Loucy (cell line): Measurements from ENCODE around the gene STK36.

ENCODE experiments used
- H2AFZ ChIP-seq: fragments of 200-600 bp; sonication (generic); 2 replicates; pipeline ENCODE4 v1.6.0; 2016; ENCODE audit warnings: antibody characterized with exemption, mild to moderate bottlenecking, low read length, moderate library complexity
- H3F3A ChIP-seq: fragments of 200-600 bp; 2 replicates; pipeline ENCODE4 v1.6.0; 2016; ENCODE audit warnings: antibody characterized with exemption, low read depth, mild to moderate bottlenecking
- H3K27me3 ChIP-seq: fragments of 200-600 bp; sonication (generic); 2 replicates; pipeline ENCODE4 v1.6.1; 2014; ENCODE audit warnings: low read length, mild to moderate bottlenecking; ENCODE audit not compliant: insufficient read depth, poor library complexity, severe bottlenecking
- H3K36me3 ChIP-seq: fragments of 200-600 bp; sonication (generic); 2 replicates; pipeline ENCODE4 v1.6.1; 2016; ENCODE audit warnings: low read length; ENCODE audit not compliant: insufficient read depth
- H3K4me1 ChIP-seq: fragments of 200-600 bp; sonication (generic); 2 replicates; pipeline ENCODE4 v1.5.1; 2014; ENCODE audit warnings: low read length, mild to moderate bottlenecking; ENCODE audit not compliant: insufficient read depth, poor library complexity, severe bottlenecking
- H3K4me2 ChIP-seq: fragments of 200-600 bp; sonication (generic); 2 replicates; pipeline ENCODE4 v1.6.0; 2014; ENCODE audit warnings: antibody characterized with exemption, low read length, low read depth, mild to moderate bottlenecking; ENCODE audit not compliant: poor library complexity, severe bottlenecking
- H3K4me3 ChIP-seq: fragments of 200-600 bp; sonication (generic); 2 replicates; pipeline ENCODE4 v1.5.1; 2014; ENCODE audit warnings: low read length, mild to moderate bottlenecking, mixed read lengths; ENCODE audit not compliant: poor library complexity, severe bottlenecking
- H3K79me2 ChIP-seq: fragments of 200-600 bp; sonication (generic); 2 replicates; pipeline ENCODE4 v1.6.1; 2014; ENCODE audit warnings: low read length; ENCODE audit not compliant: insufficient read depth
- H3K9ac ChIP-seq: fragments of 200-600 bp; sonication (generic); 2 replicates; pipeline ENCODE4 v1.6.0; 2014; ENCODE audit warnings: mild to moderate bottlenecking, low read depth, low read length, moderate library complexity; ENCODE audit not compliant: poor library complexity, severe bottlenecking
- H3K9me2 ChIP-seq: fragments of 200-600 bp; sonication (generic); replicated peaks from 2 replicates; pipeline ENCODE4 v1.6.1; 2016; ENCODE audit warnings: low read depth, low read length, mixed read lengths
- H3K9me3 ChIP-seq: fragments of 200-600 bp; sonication (generic); 2 replicates; pipeline ENCODE4 v1.6.1; 2014; ENCODE audit warnings: mild to moderate bottlenecking, antibody characterized with exemption, low read length, low read depth; ENCODE audit not compliant: insufficient read depth
- H4K20me1 ChIP-seq: fragments of 200-600 bp; sonication (generic); 2 replicates; pipeline ENCODE4 v1.6.0; 2014; ENCODE audit warnings: antibody characterized with exemption, low read length, mild to moderate bottlenecking; ENCODE audit not compliant: insufficient read depth, poor library complexity, severe bottlenecking
- CTCF ChIP-seq: fragments of 200-600 bp; sonication (generic); conservative IDR thresholded peaks from 2 replicates; pipeline ENCODE4 v1.5.1; 2014; ENCODE audit warnings: mild to moderate bottlenecking, antibody characterized with exemption, low read length
- EZH2phosphoT487 ChIP-seq: fragments of 200-600 bp; IDR thresholded peaks from 2 replicates; pipeline ENCODE4 v1.6.1; 2018; ENCODE audit warnings: antibody characterized with exemption, mild to moderate bottlenecking, moderate library complexity, borderline replicate concordance

STK36 gene

GRCh38 chr2:218671654-218672566 is at the start of gene STK36, which contains the start of gene RNF25:
Gene STK36, plus strand, starts transcription at chr2:218672086. Its CDS starts 744 bp downstream, at chr2:218672830.
Gene RNF25, minus strand, starts transcription at chr2:218672002. Its CDS starts 32 bp downstream, at chr2:218671970.
- Histone ChIP-seq H2AFZ (peak within 1 kb of the TSS; percentile 87), H3K36me3 (0 out of 2 replicates have a peak, but pooled peaks cover 5% of the 10 kb centered on the region), H3K9me2 (no peaks in the 10 kb centered on the region), H3K79me2 (peaks cover 13% of the 10 kb centered on the region), H3K9me3 (no peaks in the 10 kb centered on the region), H3K9ac (peak within 1 kb of the TSS; percentile 88), H3K4me1 (peaks cover 20% of the 10 kb centered on the region), H3K27me3 (no peaks in the 10 kb centered on the region), H4K20me1 (no peaks in the 10 kb centered on the region), H3K4me3 (peak within 1 kb of the TSS; percentile 86), H3K4me2 (peak within 1 kb of the TSS; percentile 91), H3F3A (no peaks in the 10 kb centered on the region)
- TF ChIP-seq CTCF = no peak
- TF ChIP-seq EZH2phosphoT487 = no peak

GRCh38 chr2:218622606-218623365 is 49.1 kb upstream of the STK36 start:
- H4K20me1 ChIP-seq = no peaks in the 10 kb centered on the region
- TF ChIP-seq CTCF (no peak), EZH2phosphoT487 (no peak)
- peak overlapping the region; percentile 75 for H2AFZ ChIP-seq

GRCh38 chr2:218623366-218623705 is 48.5 kb upstream of the STK36 start:
- Histone ChIP-seq H3K4me1 (no peaks in the 10 kb centered on the region), H3F3A (no peaks in the 10 kb centered on the region), H3K36me3 (no peaks in the 10 kb centered on the region), H3K9ac (no peak overlapping the region), H3K27me3 (no peaks in the 10 kb centered on the region), H3K9me2 (no peaks in the 10 kb centered on the region), H3K4me2 (no peak overlapping the region), H3K4me3 (no peak overlapping the region), H3K79me2 (no peaks in the 10 kb centered on the region), H3K9me3 (no peaks in the 10 kb centered on the region), H4K20me1 (no peaks in the 10 kb centered on the region), H2AFZ (peak overlapping the region; percentile 75)
- TF ChIP-seq EZH2phosphoT487 (no peak), CTCF (no peak)

More at GRCh38 chr2:218622606-218623365, 49.1 kb upstream of the STK36 start:
- no peak overlapping the region for H3K4me3 ChIP-seq
- no peak overlapping the region for H3K9ac ChIP-seq
- H3K4me1 ChIP-seq = no peaks in the 10 kb centered on the region
- H3K4me2 ChIP-seq = no peak overlapping the region
- H3K27me3 ChIP-seq = no peaks in the 10 kb centered on the region
- H3K36me3 ChIP-seq = no peaks in the 10 kb centered on the region
- no peaks in the 10 kb centered on the region for H3K9me3 ChIP-seq
- H3F3A ChIP-seq = no peaks in the 10 kb centered on the region
- H3K79me2 ChIP-seq = no peaks in the 10 kb centered on the region
- no peaks in the 10 kb centered on the region for H3K9me2 ChIP-seq
